ENCODE data around the gene ESRRG.

ESRRG gene

GRCh38 chr1:216458812-216459211, 264.4 kb downstream of the ESRRG start:
- TF ChIP-seq, protein P1, sequence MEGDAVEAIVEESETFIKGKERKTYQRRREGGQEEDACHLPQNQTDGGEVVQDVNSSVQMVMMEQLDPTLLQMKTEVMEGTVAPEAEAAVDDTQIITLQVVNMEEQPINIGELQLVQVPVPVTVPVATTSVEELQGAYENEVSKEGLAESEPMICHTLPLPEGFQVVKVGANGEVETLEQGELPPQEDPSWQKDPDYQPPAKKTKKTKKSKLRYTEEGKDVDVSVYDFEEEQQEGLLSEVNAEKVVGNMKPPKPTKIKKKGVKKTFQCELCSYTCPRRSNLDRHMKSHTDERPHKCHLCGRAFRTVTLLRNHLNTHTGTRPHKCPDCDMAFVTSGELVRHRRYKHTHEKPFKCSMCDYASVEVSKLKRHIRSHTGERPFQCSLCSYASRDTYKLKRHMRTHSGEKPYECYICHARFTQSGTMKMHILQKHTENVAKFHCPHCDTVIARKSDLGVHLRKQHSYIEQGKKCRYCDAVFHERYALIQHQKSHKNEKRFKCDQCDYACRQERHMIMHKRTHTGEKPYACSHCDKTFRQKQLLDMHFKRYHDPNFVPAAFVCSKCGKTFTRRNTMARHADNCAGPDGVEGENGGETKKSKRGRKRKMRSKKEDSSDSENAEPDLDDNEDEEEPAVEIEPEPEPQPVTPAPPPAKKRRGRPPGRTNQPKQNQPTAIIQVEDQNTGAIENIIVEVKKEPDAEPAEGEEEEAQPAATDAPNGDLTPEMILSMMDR (conservative IDR thresholded peaks at IDR 0.05) = no peak
- no peak overlapping the region for H3K27ac ChIP-seq

GRCh38 chr1:216457356-216457755, 265.9 kb downstream of the ESRRG start:
- TF ChIP-seq, protein P1 (conservative IDR thresholded peaks at IDR 0.05) = no peak
- H3K27ac ChIP-seq = no peak overlapping the region

- no peak overlapping the region for H3K27ac ChIP-seq
- TF ChIP-seq, protein P1 (conservative IDR thresholded peaks at IDR 0.05) = no peak
Measured at GRCh38 chr1:216456682-216457081, 266.5 kb downstream of the ESRRG start.

- no peak overlapping the region for H3K27ac ChIP-seq
- TF ChIP-seq, protein P1 (conservative IDR thresholded peaks at IDR 0.05) = no peak
Measured at GRCh38 chr1:216453777-216454176, 269.5 kb downstream of the ESRRG start.
